Kidney (tissue), 14 donors: ENCODE measurements around the gene ARHGAP26. TPM values are rescaled to one million over a fixed set of nuclear protein-coding genes. Genes with fewer than 3 reads are reported as not detected.

Experiments
- DNase-seq, 5 donors: peaks; one replicate each; pipeline ENCODE4 v3.0.0-alpha.2; 2013 to 2020
- FAIRE-seq: peaks from 2 replicates; lab custom pipeline; 2012; peaks lifted over from hg19 to GRCh38; lab: Jason Lieb, UNC
- H3K27ac ChIP-seq, 2 donors: one replicate each; pipeline ENCODE4 v1.7.0; 2013; ENCODE audit warnings: low read depth in 2 of 2, low read length in 2 of 2, inconsistent platforms in 1 of 2
- H3K27me3 ChIP-seq: one replicate; pipeline ENCODE4 v1.7.1; 2013; ENCODE audit warnings: low read length, inconsistent platforms; ENCODE audit not compliant: control insufficient read depth, insufficient read depth
- H3K36me3 ChIP-seq, 3 donors: one replicate each; pipeline versions ENCODE4 v1.7.0 to v1.7.1; 2013; ENCODE audit warnings: low read length in 3 of 3, control low read depth in 1 of 3, inconsistent platforms in 1 of 3; ENCODE audit not compliant: insufficient read depth in 3 of 3, control insufficient read depth in 2 of 3
- H3K4me1 ChIP-seq, 3 donors: one replicate each; pipeline versions ENCODE4 v1.7.0 to v1.7.1; 2013; ENCODE audit warnings: low read length in 3 of 3, inconsistent platforms in 1 of 3, low read depth in 1 of 3; ENCODE audit not compliant: control insufficient read depth in 2 of 3, insufficient read depth in 2 of 3
- H3K4me3 ChIP-seq, 3 donors: one replicate each; pipeline versions ENCODE4 v1.7.0 to v1.8.1; 2013; ENCODE audit warnings: low read length in 3 of 3, control low read depth in 1 of 3, inconsistent platforms in 1 of 3
- H3K9ac ChIP-seq, 3 donors: one replicate each; pipeline versions ENCODE4 v1.7.0 to v1.7.1; 2013; ENCODE audit warnings: low read length in 3 of 3, control low read depth in 1 of 3, inconsistent platforms in 1 of 3
- H3K9me3 ChIP-seq, 3 donors: one replicate each; pipeline versions ENCODE4 v1.7.0 to v1.7.1; 2013; ENCODE audit warnings: low read length in 3 of 3, control low read depth in 1 of 3, inconsistent platforms in 1 of 3; ENCODE audit not compliant: control insufficient read depth in 2 of 3, insufficient read depth in 1 of 3
- CTCF ChIP-seq: IDR thresholded peaks from 3 replicates; pipeline ENCODE4 v1.5.1; 2012; ENCODE audit warnings: mild to moderate bottlenecking, moderate library complexity, borderline replicate concordance; ENCODE audit not compliant: insufficient read depth; ENCODE audit errors: extremely low read depth
- intact Hi-C: fragments of 100-400 bp; cut with DNase I; formaldehyde crosslinking; loops from one replicate; pipeline ENCODE4 v1.11.1; 2022
- polyA plus RNA-seq: library from polyadenylated mRNA; stranded (reverse); fragments of 350-450 nt; fragmentation: Illumina TruSeq; extraction: RNeasy Lipid Tissue Mini Kit (QIAGEN cat#74804); gene quantifications from one replicate; pipeline ENCODE4 v1.2.3, GENCODE V29; 2014; ENCODE audit warnings: low read depth, low replicate concordance; ENCODE audit not compliant: insufficient read depth
- total RNA-seq: library from RNA; stranded (reverse); fragmentation: NEBNext Ultra II Directional; extraction: Animal tissue kit (Norgen Biotek cat#: 25700); gene quantifications from one replicate; pipeline ENCODE4 v1.2.1, GENCODE V29; 2021
- donor health status: control.
- donor health status: control.
- donor health status: control.
- donor health status: control.
- donor health status: control.
- donor health status: DM: yes; HTN: yes; CAD: no.
- donor health status: Normal renal cell carcinoma (clear cell type).

The ARHGAP26 gene
- total and polyA plus RNA-seq, 2 donors from 2014 or later = 2.5 to 85.7 TPM

- intact Hi-C loops = no loop called here
- H3K9ac ChIP-seq = no peak overlapping the region
- H3K4me1 ChIP-seq = peaks cover 0 to 14% (median 10%) of the 10 kb centered on the region in 3 donors
- TF ChIP-seq CTCF = no peak
- FAIRE-seq = no peak
- H3K9me3 ChIP-seq = no peaks in the 10 kb centered on the region
- DNase-seq = no peak
- H3K27me3 ChIP-seq = no peaks in the 10 kb centered on the region
- no peaks in the 10 kb centered on the region for H3K36me3 ChIP-seq
- no peak overlapping the region for H3K27ac ChIP-seq
- no peak overlapping the region for H3K4me3 ChIP-seq
These were observed 256.2 kb downstream of the ARHGAP26 start for GRCh38 chr5:143026380-143026779.

- H3K9me3 ChIP-seq = no peaks in the 10 kb centered on the region
- intact Hi-C loops = no loop called here
- H3K27me3 ChIP-seq = no peaks in the 10 kb centered on the region
- no peak for TF ChIP-seq CTCF
- no peak overlapping the region for H3K9ac ChIP-seq
- H3K27ac ChIP-seq = no peak overlapping the region
- no peak overlapping the region for H3K4me3 ChIP-seq
- DNase-seq (no peak), FAIRE-seq (no peak)
- H3K36me3 ChIP-seq = no peaks in the 10 kb centered on the region
- H3K4me1 ChIP-seq = peaks cover 0 to under 1% (median 0%) of the 10 kb centered on the region in 3 donors
These were observed 259.1 kb downstream of the ARHGAP26 start for GRCh38 chr5:143029293-143029692.

GRCh38 chr5:143030349-143030748 lies 260.2 kb downstream of the ARHGAP26 start:
- no peak for TF ChIP-seq CTCF
- no peaks in the 10 kb centered on the region for H3K4me1 ChIP-seq
- intact Hi-C loops = no loop called here
- DNase-seq (no peak), FAIRE-seq (no peak)
- no peaks in the 10 kb centered on the region for H3K9me3 ChIP-seq
- H3K36me3 ChIP-seq = no peaks in the 10 kb centered on the region
- H3K4me3 ChIP-seq = no peak overlapping the region
- H3K27me3 ChIP-seq = no peaks in the 10 kb centered on the region
- no peak overlapping the region for H3K9ac ChIP-seq
- no peak overlapping the region for H3K27ac ChIP-seq
